Measurements from ENCODE around the gene PPP2R5C. TPM values are rescaled to one million over a fixed set of nuclear protein-coding genes. Genes with fewer than 3 reads are reported as not detected.

The PPP2R5C gene
- total and polyA plus RNA-seq, 2 donors (not counting 3 experiments of a cell fraction or from before 2014, with no cell fraction given): 42.6 to 83.6 TPM

DNA sequence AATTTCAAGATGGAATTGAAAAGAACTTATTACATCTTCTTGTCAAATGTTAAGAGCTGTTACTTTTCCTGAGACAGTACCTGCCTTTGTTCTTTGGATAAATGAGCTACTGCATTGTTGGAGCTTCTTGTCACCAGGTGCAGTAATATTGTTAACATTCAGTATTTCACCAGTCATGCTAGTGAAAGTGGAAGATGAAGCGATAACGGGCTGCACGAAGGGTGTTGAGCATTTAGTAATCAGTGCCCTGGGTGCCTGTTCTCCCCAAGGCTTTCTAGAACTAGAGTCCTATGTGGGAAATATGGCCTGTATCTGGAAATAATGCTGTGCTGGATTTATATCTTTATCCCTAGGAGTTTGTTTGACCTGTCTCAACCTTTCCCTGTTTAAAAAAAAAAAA, 83.2 kb downstream of the PPP2R5C start:
- POLR2A ChIA-PET: no interaction called here
- H3K4me1 ChIP-seq (ENCODE audit: control insufficient read depth, extremely low read depth, insufficient read depth, low read length): no peaks in the 10 kb centered on the region
- intact Hi-C loops (cut with micrococcal nuclease): no loop called here

More for the DNA sequence above, 83.2 kb downstream of the PPP2R5C start:
- FAIRE-seq (no peak), DNase-seq (ENCODE audit: low read depth, low spot score) (no peak)
- Histone ChIP-seq H3K9me3 (replicated peaks; ENCODE audit: control insufficient read depth, insufficient read depth, low read length) (no peaks in the 10 kb centered on the region), H3K4me3 (replicated peaks in 1 of 3; ENCODE audit: insufficient read depth in 1 of 3, low read depth in 1 of 3, low read length in 3 of 3) (no peak overlapping the region), H3K27ac (ENCODE audit: insufficient read depth, low read depth, low read length) (no peak overlapping the region), H3K79me2 (ENCODE audit: control insufficient read depth, insufficient read depth, low read length) (peaks cover 34% of the 10 kb centered on the region), H3K27me3 (ENCODE audit: control insufficient read depth in 2 of 2, insufficient read depth in 2 of 2, low read length in 2 of 2) (no peaks in the 10 kb centered on the region), H3K36me3 (ENCODE audit: control insufficient read depth in 2 of 2, extremely low read depth in 1 of 2, insufficient read depth in 2 of 2, low read length in 2 of 2) (no peaks in the 10 kb centered on the region), H3K4me2 (ENCODE audit: insufficient read depth, low read length) (no peak overlapping the region), H3K9me1 (replicated peaks; ENCODE audit: control insufficient read depth, extremely low read depth, insufficient read depth, low read length) (no peaks in the 10 kb centered on the region), H3K9ac (replicated peaks; ENCODE audit: extremely low read depth, insufficient read depth, low read length) (no peak overlapping the region), H4K20me1 (replicated peaks; ENCODE audit: control insufficient read depth, extremely low read depth, insufficient read depth, low read length) (peaks cover 2% of the 10 kb centered on the region), H2AFZ (ENCODE audit: low read depth, low read length) (no peak overlapping the region)
- CTCF ChIA-PET: interaction anchor here (1.1 to 1.4 kb wide), 3 partner anchors 9 to 29 kb away, joined by 4 to 6 read pairs (median 4); no protein-coding TSS in a partner anchor
- BruUV-seq (replicated peaks): no TSS peak
- TF ChIP-seq GATA2 (IDR thresholded peaks at IDR 0.05; ENCODE audit: insufficient read depth, insufficient read length, low read depth, low read length) (no peak), FOS (IDR thresholded peaks at IDR 0.05; ENCODE audit: borderline replicate concordance, insufficient read depth, low read length) (no peak), MYC (IDR thresholded peaks at IDR 0.05; ENCODE audit: low read depth, low read length) (no peak), EZH2 (IDR thresholded peaks at IDR 0.05; ENCODE audit: borderline replicate concordance, low read depth, low read length, severe bottlenecking) (no peak), POLR2A (IDR thresholded peaks at IDR 0.05; ENCODE audit: low read depth, low read length) (no peak), JUN (IDR thresholded peaks at IDR 0.05; ENCODE audit: borderline replicate concordance, insufficient read depth, insufficient read length, low read depth) (no peak), POLR2AphosphoS5 (IDR thresholded peaks at IDR 0.05; ENCODE audit: insufficient read depth, low read depth, low read length) (no peak)
- TF ChIP-seq, protein P1, sequence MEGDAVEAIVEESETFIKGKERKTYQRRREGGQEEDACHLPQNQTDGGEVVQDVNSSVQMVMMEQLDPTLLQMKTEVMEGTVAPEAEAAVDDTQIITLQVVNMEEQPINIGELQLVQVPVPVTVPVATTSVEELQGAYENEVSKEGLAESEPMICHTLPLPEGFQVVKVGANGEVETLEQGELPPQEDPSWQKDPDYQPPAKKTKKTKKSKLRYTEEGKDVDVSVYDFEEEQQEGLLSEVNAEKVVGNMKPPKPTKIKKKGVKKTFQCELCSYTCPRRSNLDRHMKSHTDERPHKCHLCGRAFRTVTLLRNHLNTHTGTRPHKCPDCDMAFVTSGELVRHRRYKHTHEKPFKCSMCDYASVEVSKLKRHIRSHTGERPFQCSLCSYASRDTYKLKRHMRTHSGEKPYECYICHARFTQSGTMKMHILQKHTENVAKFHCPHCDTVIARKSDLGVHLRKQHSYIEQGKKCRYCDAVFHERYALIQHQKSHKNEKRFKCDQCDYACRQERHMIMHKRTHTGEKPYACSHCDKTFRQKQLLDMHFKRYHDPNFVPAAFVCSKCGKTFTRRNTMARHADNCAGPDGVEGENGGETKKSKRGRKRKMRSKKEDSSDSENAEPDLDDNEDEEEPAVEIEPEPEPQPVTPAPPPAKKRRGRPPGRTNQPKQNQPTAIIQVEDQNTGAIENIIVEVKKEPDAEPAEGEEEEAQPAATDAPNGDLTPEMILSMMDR (IDR thresholded peaks at IDR 0.05; ENCODE audit: extremely low read depth in 1 of 2, insufficient read depth in 1 of 2, low read depth in 1 of 2, low read length in 2 of 2): no peak
- TF ChIP-seq, protein P2, sequence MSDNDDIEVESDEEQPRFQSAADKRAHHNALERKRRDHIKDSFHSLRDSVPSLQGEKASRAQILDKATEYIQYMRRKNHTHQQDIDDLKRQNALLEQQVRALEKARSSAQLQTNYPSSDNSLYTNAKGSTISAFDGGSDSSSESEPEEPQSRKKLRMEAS (IDR thresholded peaks at IDR 0.05; ENCODE audit: insufficient read depth, insufficient read length): no peak
- dilution Hi-C loops (cut with MboI; ENCODE audit: extremely low pct_ligation_motif_present, low sequenced_read_pairs): no loop called here
